Measurements from ENCODE around the gene GMPPA. TPM values are rescaled to one million over a fixed set of nuclear protein-coding genes. Genes with fewer than 3 reads are reported as not detected.

GMPPA gene
- total RNA-seq, 2 experiments from 2014 or later, result 32.4 to 34.2 TPM

DNA sequence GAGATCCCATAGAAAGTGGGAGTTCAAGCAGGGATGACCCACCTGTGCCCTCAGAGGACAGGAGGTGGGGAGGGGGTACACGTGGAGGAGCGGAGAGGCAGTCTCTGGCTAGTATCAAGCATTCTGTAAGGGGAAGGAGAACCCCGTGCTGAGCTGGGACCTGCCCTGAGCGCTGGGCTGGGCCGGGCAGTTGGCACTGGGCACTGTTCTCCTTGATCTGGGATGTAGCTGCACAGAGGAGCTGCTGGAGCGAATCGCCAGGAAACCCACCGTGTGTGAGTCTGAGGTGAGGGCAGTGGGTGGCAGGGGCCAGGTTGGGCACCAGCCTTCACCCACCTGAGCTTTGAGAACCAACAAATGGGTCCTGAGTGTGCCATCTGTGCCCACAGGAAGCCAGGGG is 19.8 kb upstream of the GMPPA start:
- ATAC-seq (no peak), DNase-seq (no peak)
- CTCF ChIA-PET, result interaction anchor here (1.1 to 4.3 kb wide), 3 partner anchors 52 to 76 kb away, joined by 3 to 46 read pairs (median 7); no protein-coding TSS in a partner anchor
- intact Hi-C loops (cut with micrococcal nuclease), result loop anchor here (5.0 kb wide), 1 partner anchor 53 kb away; no protein-coding TSS in a partner anchor
- Mint-ChIP-seq H3K27ac (no peak overlapping the region), H3K36me3 (ENCODE audit: low read depth) (no peaks in the 10 kb centered on the region), H3K9me3 (no peaks in the 10 kb centered on the region), H3K4me3 (no peak overlapping the region), H3K4me1 (ENCODE audit: low read depth) (peaks cover 3% of the 10 kb centered on the region), H3K27me3 (peaks cover 10% of the 10 kb centered on the region)
- TF ChIP-seq, protein P1, sequence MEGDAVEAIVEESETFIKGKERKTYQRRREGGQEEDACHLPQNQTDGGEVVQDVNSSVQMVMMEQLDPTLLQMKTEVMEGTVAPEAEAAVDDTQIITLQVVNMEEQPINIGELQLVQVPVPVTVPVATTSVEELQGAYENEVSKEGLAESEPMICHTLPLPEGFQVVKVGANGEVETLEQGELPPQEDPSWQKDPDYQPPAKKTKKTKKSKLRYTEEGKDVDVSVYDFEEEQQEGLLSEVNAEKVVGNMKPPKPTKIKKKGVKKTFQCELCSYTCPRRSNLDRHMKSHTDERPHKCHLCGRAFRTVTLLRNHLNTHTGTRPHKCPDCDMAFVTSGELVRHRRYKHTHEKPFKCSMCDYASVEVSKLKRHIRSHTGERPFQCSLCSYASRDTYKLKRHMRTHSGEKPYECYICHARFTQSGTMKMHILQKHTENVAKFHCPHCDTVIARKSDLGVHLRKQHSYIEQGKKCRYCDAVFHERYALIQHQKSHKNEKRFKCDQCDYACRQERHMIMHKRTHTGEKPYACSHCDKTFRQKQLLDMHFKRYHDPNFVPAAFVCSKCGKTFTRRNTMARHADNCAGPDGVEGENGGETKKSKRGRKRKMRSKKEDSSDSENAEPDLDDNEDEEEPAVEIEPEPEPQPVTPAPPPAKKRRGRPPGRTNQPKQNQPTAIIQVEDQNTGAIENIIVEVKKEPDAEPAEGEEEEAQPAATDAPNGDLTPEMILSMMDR (IDR thresholded peaks at IDR 0.05), result no peak
- POLR2A ChIA-PET, result no interaction called here

DNA sequence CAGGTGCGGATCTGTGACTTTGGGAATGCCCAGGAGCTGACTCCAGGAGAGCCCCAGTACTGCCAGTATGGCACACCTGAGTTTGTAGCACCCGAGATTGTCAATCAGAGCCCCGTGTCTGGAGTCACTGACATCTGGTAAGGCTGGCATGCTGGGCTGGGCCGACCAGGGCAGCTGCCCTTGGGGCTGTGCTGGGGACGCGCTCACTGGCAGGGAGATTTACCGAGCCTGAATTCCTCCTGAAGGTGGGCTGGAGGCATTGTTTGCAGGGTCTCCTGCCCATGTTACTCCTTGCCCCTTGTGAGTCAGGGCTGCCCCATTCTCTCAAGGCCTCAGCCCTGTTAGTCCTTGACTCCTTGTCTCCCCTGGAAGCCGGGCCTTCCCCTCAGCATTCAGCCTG is 18.7 kb upstream of the GMPPA start:
- TF ChIP-seq, protein P1 (IDR thresholded peaks at IDR 0.05), result no peak
- H3K36me3 Mint-ChIP-seq (ENCODE audit: low read depth), result no peaks in the 10 kb centered on the region
- intact Hi-C loops (cut with micrococcal nuclease), result no loop called here
- ATAC-seq (no peak), DNase-seq (no peak)
- peaks cover 4% of the 10 kb centered on the region for H3K4me1 Mint-ChIP-seq (ENCODE audit: low read depth)
- ChIA-PET CTCF (no interaction called here), POLR2A (interaction anchor here (1.0 kb wide), 1 partner anchor 49 kb away, joined by 3 read pairs; no protein-coding TSS in a partner anchor)
- H3K27me3 Mint-ChIP-seq, result peaks cover 15% of the 10 kb centered on the region
- H3K27ac Mint-ChIP-seq, result no peak overlapping the region
- H3K9me3 Mint-ChIP-seq, result no peaks in the 10 kb centered on the region
- no peak overlapping the region for H3K4me3 Mint-ChIP-seq

DNA sequence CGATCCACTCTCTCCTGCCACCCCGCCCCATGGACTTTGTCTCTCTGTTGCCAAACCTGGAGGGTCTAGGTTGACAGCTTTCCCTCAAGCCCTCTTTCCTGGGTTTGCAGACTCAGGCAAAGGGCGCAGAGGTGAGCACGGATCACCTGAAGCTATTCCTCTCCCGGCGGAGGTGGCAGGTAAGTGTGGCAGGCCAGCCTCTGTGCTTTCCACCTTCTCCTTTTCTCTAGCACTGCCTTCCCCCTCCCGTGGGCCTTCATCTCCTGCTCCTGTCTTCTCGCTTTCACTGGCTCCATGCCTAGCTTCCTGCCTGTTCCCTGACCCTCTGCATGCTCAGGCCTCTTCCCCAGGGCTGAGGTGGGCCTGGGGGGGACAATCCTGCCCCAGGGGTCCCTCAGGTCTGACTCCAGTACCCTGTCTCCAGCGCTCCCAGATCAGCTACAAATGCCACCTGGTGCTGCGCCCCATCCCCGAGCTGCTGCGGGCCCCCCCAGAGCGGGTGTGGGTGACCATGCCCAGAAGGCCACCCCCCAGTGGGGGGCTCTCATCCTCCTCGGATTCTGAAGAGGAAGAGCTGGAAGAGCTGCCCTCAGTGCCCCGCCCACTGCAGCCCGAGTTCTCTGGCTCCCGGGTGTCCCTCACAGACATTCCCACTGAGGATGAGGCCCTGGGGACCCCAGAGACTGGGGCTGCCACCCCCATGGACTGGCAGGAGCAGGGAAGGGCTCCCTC is 15.9 kb upstream of the GMPPA start:
- no peak overlapping the region for H3K27ac Mint-ChIP-seq
- H3K27me3 Mint-ChIP-seq, result peaks cover 39% of the 10 kb centered on the region
- no peaks in the 10 kb centered on the region for H3K36me3 Mint-ChIP-seq (ENCODE audit: low read depth)
- POLR2A ChIA-PET, result interaction anchor here (0.7 to 0.8 kb wide), 2 partner anchors 12 to 33 kb away, joined by 3 read pairs; no protein-coding TSS in a partner anchor
- TF ChIP-seq, protein P1 (IDR thresholded peaks at IDR 0.05), result no peak
- intact Hi-C loops (cut with micrococcal nuclease), result no loop called here
- DNase-seq (no peak), ATAC-seq (no peak)
- H3K4me1 Mint-ChIP-seq (ENCODE audit: low read depth), result peaks cover 3% of the 10 kb centered on the region
- no peak overlapping the region for H3K4me3 Mint-ChIP-seq
- CTCF ChIA-PET, result interaction anchor here (0.9 to 6.4 kb wide), 8 partner anchors 9 to 80 kb away, joined by 3 to 49 read pairs (median 4); partner anchors contain the start of gene GMPPA
- H3K9me3 Mint-ChIP-seq, result no peaks in the 10 kb centered on the region

DNA sequence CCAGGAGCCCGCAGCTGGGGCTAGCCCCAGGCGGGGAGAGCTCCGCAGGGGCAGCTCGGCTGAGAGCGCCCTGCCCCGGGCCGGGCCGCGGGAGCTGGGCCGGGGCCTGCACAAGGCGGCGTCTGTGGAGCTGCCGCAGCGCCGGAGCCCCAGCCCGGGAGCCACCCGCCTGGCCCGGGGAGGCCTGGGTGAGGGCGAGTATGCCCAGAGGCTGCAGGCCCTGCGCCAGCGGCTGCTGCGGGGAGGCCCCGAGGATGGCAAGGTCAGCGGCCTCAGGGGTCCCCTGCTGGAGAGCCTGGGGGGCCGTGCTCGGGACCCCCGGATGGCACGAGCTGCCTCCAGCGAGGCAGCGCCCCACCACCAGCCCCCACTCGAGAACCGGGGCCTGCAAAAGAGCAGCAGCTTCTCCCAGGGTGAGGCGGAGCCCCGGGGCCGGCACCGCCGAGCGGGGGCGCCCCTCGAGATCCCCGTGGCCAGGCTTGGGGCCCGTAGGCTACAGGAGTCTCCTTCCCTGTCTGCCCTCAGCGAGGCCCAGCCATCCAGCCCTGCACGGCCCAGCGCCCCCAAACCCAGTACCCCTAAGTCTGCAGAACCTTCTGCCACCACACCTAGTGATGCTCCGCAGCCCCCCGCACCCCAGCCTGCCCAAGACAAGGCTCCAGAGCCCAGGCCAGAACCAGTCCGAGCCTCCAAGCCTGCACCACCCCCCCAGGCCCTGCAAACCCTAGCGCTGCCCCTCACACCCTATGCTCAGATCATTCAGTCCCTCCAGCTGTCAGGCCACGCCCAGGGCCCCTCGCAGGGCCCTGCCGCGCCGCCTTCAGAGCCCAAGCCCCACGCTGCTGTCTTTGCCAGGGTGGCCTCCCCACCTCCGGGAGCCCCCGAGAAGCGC is 15.0 kb upstream of the GMPPA start:
- TF ChIP-seq, protein P1 (IDR thresholded peaks at IDR 0.05), result no peak
- intact Hi-C loops (cut with micrococcal nuclease), result no loop called here
- peak; percentile 38 for ATAC-seq
- POLR2A ChIA-PET, result interaction anchor here (0.7 kb wide), 1 partner anchor 11 kb away, joined by 3 read pairs; no protein-coding TSS in a partner anchor
- no peak overlapping the region for H3K27ac Mint-ChIP-seq
- no peaks in the 10 kb centered on the region for H3K36me3 Mint-ChIP-seq (ENCODE audit: low read depth)
- DNase-seq, result no peak
- peak overlapping the region; percentile 21 for H3K4me3 Mint-ChIP-seq
- peaks cover 39% of the 10 kb centered on the region for H3K27me3 Mint-ChIP-seq
- no peaks in the 10 kb centered on the region for H3K9me3 Mint-ChIP-seq
- CTCF ChIA-PET, result interaction anchor here (1.0 to 6.4 kb wide), 8 partner anchors 8 to 81 kb away, joined by 4 to 49 read pairs (median 6); partner anchors contain the start of gene GMPPA
- peaks cover 3% of the 10 kb centered on the region for H3K4me1 Mint-ChIP-seq (ENCODE audit: low read depth)
